SK-N-SH treated with all-trans-retinoic acid at 6 μM for 48 hours (cell line): ENCODE data around the gene CELA1.
"Not testable (repeated sequence)": the region's sequence is repeated elsewhere in the genome, so short reads cannot be mapped to it uniquely, and the experiment has no call there.

Experiments
- ATAC-seq: fragments of 200-7000 bp; cut with Tn5 transposase; 3 replicates; pipeline ENCODE4 v1.9.1; 2020; ENCODE audit warnings: mild to moderate bottlenecking, moderate library complexity
- ARNTL ChIP-seq: fragments of 450-650 bp; formaldehyde crosslinking; IDR thresholded peaks from 2 replicates; pipeline ENCODE4 v1.5.0; 2020; ENCODE audit warnings: low read depth, mild to moderate bottlenecking, moderate library complexity, borderline replicate concordance
- BACH2 ChIP-seq: fragments of 250-450 bp; sonication (Bioruptor Pico); IDR thresholded peaks from 2 replicates; pipeline ENCODE4 v1.9.0; 2021; ENCODE audit warnings: mild to moderate bottlenecking, borderline replicate concordance
- CSDC2 ChIP-seq: fragments of 250-450 bp; sonication (Bioruptor Pico); IDR thresholded peaks from 2 replicates; pipeline ENCODE4 v1.5.0; 2020; ENCODE audit warnings: mild to moderate bottlenecking, moderate library complexity
- ESRRG ChIP-seq: fragments of 250-450 bp; sonication (Bioruptor Pico); IDR thresholded peaks from 2 replicates; pipeline ENCODE4 v1.6.1; 2021; ENCODE audit warnings: mild to moderate bottlenecking
- GLIS3 ChIP-seq: fragments of 250-450 bp; sonication (Bioruptor Pico); IDR thresholded peaks from 2 replicates; pipeline ENCODE4 v1.5.0; 2020; ENCODE audit warnings: mild to moderate bottlenecking, moderate library complexity
- ISL1 ChIP-seq: fragments of 250-450 bp; sonication (Bioruptor Pico); IDR thresholded peaks from 2 replicates; pipeline ENCODE4 v2.1.2; 2022; ENCODE audit warnings: mild to moderate bottlenecking, moderate library complexity
- OSR1 ChIP-seq: fragments of 250-450 bp; sonication (Bioruptor Pico); IDR thresholded peaks from 2 replicates; pipeline ENCODE4 v1.8.0; 2022; ENCODE audit warnings: moderate library complexity, mild to moderate bottlenecking, inconsistent platforms
- PPARA ChIP-seq: fragments of 250-450 bp; sonication (Bioruptor Pico); IDR thresholded peaks from 2 replicates; pipeline ENCODE4 v1.5.0; 2020; ENCODE audit warnings: mild to moderate bottlenecking, borderline replicate concordance
- RARB ChIP-seq: fragments of 250-450 bp; sonication (Bioruptor Pico); IDR thresholded peaks from 2 replicates; pipeline ENCODE4 v1.8.0; 2021; ENCODE audit warnings: mild to moderate bottlenecking, moderate library complexity
- SNAI2 ChIP-seq: fragments of 250-450 bp; sonication (Bioruptor Pico); IDR thresholded peaks from 2 replicates; pipeline ENCODE4 v1.5.0; 2020; ENCODE audit warnings: mild to moderate bottlenecking, moderate library complexity
- TOX ChIP-seq: fragments of 250-450 bp; sonication (Bioruptor Pico); IDR thresholded peaks from 2 replicates; pipeline ENCODE4 v1.8.0; 2021; ENCODE audit warnings: mild to moderate bottlenecking, moderate library complexity, borderline replicate concordance
- ZFP3 ChIP-seq: fragments of 250-450 bp; sonication (Bioruptor Pico); IDR thresholded peaks from 2 replicates; pipeline ENCODE4 v1.5.0; 2020; ENCODE audit warnings: mild to moderate bottlenecking, moderate library complexity
- ZFP30 ChIP-seq: fragments of 450-650 bp; formaldehyde crosslinking; IDR thresholded peaks from 2 replicates; pipeline ENCODE4 v1.5.0; 2022; ENCODE audit warnings: mild to moderate bottlenecking, moderate library complexity
- ZNF565 ChIP-seq: fragments of 450-650 bp; formaldehyde crosslinking; conservative IDR thresholded peaks from 2 replicates; pipeline ENCODE4 v1.5.0; 2020; ENCODE audit warnings: low read depth, mild to moderate bottlenecking, moderate library complexity
- ZNF70 ChIP-seq: fragments of 450-650 bp; formaldehyde crosslinking; IDR thresholded peaks from 2 replicates; pipeline ENCODE4 v1.5.0; 2020; ENCODE audit warnings: mild to moderate bottlenecking, moderate library complexity
- ZNF8 ChIP-seq: fragments of 450-650 bp; formaldehyde crosslinking; IDR thresholded peaks from 2 replicates; pipeline ENCODE4 v1.5.0; 2020; ENCODE audit warnings: mild to moderate bottlenecking, moderate library complexity
- TF ChIP-seq, protein P1 (sequence below): fragments of 250-450 bp; sonication (Bioruptor Pico); IDR thresholded peaks from 2 replicates; pipeline ENCODE4 v1.5.0; 2020; ENCODE audit warnings: mild to moderate bottlenecking, moderate library complexity
- TF ChIP-seq, protein P2 (sequence below): fragments of 250-450 bp; sonication (Bioruptor Pico); IDR thresholded peaks from 2 replicates; pipeline ENCODE4 v1.5.1; 2020; ENCODE audit warnings: low read depth, mild to moderate bottlenecking, moderate library complexity
- TF ChIP-seq, protein P3 (sequence below): fragments of 250-450 bp; sonication (Bioruptor Pico); IDR thresholded peaks from 2 replicates; pipeline ENCODE4 v1.5.1; 2021; ENCODE audit warnings: mild to moderate bottlenecking, moderate library complexity
- TF ChIP-seq, protein P4 (sequence below): fragments of 250-450 bp; sonication (Bioruptor Pico); IDR thresholded peaks from 2 replicates; pipeline ENCODE4 v1.8.0; 2021; ENCODE audit warnings: low read depth, mild to moderate bottlenecking, moderate library complexity, borderline replicate concordance

CELA1 gene

DNA sequence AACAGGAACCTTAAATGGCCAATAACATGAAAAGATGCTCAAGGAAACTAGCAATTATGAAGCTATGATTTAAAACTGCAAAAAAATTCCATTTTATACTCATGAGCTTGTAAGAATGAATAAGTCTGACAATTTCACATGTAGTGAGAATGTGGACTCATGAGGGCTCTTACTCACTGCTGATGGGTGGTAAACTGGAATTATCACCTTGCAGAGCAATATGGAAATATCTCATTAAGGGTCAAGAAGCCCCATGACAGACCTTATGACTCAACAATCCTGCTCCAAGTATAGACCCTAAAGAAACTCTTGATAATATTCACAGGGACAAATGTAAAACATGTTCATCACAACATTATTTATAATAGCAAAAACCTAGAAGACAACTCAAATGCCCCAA, 52.8 kb downstream of the CELA1 start:
- ATAC-seq: no peak

DNA sequence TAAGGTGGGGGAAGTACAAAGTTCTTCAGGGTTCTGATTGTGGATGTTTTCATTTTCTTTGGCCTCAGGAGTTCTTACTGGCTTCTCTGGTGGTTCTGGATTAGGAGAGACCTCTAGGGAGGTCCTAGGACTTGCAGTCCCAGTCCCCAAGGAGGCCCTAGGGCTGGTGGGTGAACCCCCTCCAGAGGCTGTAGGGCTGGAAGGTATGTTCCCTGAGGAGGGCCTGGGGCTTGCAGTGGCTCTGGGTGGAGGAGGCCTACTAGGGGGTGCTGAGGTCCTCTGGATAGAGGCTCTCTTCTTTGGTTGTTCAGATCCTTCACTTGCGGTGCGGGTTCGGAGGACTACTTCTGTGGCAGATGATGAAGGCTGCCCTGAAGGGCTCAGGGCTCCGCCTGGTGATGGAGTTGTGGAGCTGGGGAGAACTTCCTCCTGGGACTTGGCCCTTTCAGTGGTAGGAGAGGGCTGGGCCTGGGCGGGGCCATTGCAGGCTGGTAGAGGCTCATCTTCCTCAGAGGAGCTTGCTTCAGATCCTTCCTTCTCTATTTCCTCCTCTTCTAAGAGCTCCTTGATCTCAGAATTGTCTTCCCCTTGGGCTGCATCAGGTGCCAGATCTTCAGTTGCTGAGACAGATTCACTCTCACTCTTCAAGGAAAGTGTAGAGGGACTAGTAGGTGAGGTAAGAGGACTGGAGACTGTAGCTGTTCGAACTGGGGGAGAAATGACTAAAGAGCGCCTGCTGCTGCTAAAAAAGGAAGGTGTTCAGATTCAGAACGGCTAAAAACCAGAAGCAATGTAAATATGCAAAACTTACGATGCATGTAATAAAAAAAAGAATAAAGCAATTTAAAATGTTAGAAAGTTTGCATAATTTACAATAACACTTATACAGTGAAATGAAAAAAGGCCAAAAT, 54.6 kb downstream of the CELA1 start:
- ATAC-seq: not testable (repeated sequence)

More for the DNA sequence above, 52.8 kb downstream of the CELA1 start:
- TF ChIP-seq ZNF8 (CRISPR knock-in tag) (no peak), PPARA (CRISPR knock-in tag) (no peak)
- TF ChIP-seq, all 23 proteins: peak for 0

DNA sequence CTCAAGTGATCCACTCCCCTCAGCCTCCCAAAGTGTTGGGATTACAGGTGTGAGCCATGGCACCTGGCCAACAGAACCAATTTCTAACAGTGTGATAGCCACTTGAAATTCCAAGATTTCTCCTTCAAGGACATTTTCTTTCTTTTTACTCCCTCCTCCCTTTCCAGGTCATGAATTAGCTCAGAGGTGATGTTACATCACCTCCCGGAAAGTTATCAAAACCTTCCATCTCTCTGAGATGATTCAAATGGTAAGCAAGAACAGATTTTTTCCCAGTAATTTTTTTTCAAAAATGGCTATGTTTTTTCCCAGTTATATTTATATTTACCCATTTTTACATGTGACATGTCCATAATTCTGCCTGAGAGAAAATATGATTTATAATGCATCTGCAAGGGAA, 60.6 kb downstream of the CELA1 start:
- ATAC-seq: no peak
- TF ChIP-seq ZNF70 (CRISPR knock-in tag) (no peak), CSDC2 (CRISPR knock-in tag) (no peak), ZNF8 (CRISPR knock-in tag) (no peak), PPARA (CRISPR knock-in tag) (no peak), RARB (CRISPR knock-in tag) (no peak), OSR1 (CRISPR knock-in tag) (no peak), TOX (CRISPR knock-in tag) (no peak), SNAI2 (CRISPR knock-in tag) (no peak), ISL1 (no peak), ZNF565 (CRISPR knock-in tag) (no peak), ARNTL (CRISPR knock-in tag) (no peak), GLIS3 (no peak), ZFP30 (CRISPR knock-in tag) (no peak), ZFP3 (CRISPR knock-in tag) (no peak)
- TF ChIP-seq, protein P1, sequence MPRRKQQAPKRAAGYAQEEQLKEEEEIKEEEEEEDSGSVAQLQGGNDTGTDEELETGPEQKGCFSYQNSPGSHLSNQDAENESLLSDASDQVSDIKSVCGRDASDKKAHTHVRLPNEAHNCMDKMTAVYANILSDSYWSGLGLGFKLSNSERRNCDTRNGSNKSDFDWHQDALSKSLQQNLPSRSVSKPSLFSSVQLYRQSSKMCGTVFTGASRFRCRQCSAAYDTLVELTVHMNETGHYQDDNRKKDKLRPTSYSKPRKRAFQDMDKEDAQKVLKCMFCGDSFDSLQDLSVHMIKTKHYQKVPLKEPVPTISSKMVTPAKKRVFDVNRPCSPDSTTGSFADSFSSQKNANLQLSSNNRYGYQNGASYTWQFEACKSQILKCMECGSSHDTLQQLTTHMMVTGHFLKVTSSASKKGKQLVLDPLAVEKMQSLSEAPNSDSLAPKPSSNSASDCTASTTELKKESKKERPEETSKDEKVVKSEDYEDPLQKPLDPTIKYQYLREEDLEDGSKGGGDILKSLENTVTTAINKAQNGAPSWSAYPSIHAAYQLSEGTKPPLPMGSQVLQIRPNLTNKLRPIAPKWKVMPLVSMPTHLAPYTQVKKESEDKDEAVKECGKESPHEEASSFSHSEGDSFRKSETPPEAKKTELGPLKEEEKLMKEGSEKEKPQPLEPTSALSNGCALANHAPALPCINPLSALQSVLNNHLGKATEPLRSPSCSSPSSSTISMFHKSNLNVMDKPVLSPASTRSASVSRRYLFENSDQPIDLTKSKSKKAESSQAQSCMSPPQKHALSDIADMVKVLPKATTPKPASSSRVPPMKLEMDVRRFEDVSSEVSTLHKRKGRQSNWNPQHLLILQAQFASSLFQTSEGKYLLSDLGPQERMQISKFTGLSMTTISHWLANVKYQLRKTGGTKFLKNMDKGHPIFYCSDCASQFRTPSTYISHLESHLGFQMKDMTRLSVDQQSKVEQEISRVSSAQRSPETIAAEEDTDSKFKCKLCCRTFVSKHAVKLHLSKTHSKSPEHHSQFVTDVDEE: no peak
- TF ChIP-seq, protein P2, sequence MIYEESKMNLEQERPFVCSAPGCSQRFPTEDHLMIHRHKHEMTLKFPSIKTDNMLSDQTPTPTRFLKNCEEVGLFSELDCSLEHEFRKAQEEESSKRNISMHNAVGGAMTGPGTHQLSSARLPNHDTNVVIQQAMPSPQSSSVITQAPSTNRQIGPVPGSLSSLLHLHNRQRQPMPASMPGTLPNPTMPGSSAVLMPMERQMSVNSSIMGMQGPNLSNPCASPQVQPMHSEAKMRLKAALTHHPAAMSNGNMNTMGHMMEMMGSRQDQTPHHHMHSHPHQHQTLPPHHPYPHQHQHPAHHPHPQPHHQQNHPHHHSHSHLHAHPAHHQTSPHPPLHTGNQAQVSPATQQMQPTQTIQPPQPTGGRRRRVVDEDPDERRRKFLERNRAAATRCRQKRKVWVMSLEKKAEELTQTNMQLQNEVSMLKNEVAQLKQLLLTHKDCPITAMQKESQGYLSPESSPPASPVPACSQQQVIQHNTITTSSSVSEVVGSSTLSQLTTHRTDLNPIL (CRISPR knock-in tag): no peak
- TF ChIP-seq, protein P3, sequence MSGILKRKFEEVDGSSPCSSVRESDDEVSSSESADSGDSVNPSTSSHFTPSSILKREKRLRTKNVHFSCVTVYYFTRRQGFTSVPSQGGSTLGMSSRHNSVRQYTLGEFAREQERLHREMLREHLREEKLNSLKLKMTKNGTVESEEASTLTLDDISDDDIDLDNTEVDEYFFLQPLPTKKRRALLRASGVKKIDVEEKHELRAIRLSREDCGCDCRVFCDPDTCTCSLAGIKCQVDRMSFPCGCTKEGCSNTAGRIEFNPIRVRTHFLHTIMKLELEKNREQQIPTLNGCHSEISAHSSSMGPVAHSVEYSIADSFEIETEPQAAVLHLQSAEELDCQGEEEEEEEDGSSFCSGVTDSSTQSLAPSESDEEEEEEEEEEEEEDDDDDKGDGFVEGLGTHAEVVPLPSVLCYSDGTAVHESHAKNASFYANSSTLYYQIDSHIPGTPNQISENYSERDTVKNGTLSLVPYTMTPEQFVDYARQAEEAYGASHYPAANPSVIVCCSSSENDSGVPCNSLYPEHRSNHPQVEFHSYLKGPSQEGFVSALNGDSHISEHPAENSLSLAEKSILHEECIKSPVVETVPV (CRISPR knock-in tag): no peak
- TF ChIP-seq, protein P4, sequence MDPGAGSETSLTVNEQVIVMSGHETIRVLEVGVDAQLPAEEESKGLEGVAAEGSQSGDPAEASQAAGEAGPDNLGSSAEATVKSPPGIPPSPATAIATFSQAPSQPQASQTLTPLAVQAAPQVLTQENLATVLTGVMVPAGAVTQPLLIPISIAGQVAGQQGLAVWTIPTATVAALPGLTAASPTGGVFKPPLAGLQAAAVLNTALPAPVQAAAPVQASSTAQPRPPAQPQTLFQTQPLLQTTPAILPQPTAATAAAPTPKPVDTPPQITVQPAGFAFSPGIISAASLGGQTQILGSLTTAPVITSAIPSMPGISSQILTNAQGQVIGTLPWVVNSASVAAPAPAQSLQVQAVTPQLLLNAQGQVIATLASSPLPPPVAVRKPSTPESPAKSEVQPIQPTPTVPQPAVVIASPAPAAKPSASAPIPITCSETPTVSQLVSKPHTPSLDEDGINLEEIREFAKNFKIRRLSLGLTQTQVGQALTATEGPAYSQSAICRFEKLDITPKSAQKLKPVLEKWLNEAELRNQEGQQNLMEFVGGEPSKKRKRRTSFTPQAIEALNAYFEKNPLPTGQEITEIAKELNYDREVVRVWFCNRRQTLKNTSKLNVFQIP (CRISPR knock-in tag): no peak

DNA sequence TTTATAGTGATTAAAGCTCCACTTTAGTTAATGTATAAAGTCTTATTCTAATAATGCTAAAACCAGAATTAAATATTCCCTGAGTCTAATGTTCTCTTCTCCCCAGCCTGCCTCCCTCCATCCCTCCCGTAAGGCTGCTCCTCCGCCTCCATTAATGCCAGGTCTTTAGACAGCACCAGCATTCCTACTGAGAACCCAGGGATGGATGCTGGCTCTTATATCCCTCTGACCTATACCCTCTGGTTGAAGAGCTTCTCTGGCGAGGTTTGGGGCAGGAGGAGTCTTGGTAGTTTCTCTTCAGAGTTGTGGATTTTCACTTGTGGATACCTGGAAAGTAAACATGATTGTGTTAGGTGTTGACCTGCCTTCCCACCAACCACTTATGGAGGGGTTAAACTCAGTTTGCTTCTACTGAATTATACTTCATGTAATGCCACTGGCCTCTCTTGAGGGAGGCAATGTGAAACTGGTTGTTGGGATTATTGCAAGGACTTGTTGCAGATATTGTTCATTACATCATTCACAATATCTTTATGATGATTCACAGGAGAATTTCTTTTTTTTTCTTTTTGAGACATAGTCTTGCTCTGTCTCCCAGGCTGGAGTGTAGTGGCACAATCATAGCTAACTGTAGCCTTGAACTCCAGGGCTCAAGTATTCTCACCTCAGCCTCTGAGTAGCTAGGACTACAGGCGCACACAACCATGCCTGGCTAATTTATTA, 65.1 kb downstream of the CELA1 start:
- TF ChIP-seq ISL1: no peak
- TF ChIP-seq, protein P3 (CRISPR knock-in tag): no peak
- TF ChIP-seq, protein P1: no peak
- no peak for TF ChIP-seq ZNF565 (CRISPR knock-in tag)
- no peak for TF ChIP-seq GLIS3
- TF ChIP-seq ESRRG (CRISPR knock-in tag): no peak
- TF ChIP-seq BACH2: no peak
- TF ChIP-seq, all 23 proteins: peak for 0
- ATAC-seq: peak; percentile 68
